22Rv1 (cell line): ENCODE results near the gene LRRC49.

Source experiments
- CTCF ChIP-seq: fragments of 450-650 bp; IDR thresholded peaks from 2 replicates; pipeline ENCODE4 v1.5.1; 2017; ENCODE audit warnings: mild to moderate bottlenecking
- ZFX ChIP-seq: fragments of 450-650 bp; IDR thresholded peaks from 2 replicates; pipeline ENCODE4 v1.6.1; 2017; ENCODE audit warnings: antibody characterized with exemption, borderline replicate concordance

GRCh38 chr15:71092056-71092600 lies 199.5 kb downstream of the LRRC49 start:
- TF ChIP-seq CTCF (no peak), ZFX (no peak)
